Muscle layer of duodenum (tissue), 2 donors: ENCODE results near the gene RASA3.

Source experiments
- H3K27ac ChIP-seq: one replicate; pipeline ENCODE4 v1.7.0; 2013; ENCODE audit warnings: mild to moderate bottlenecking, low read length
- H3K27me3 ChIP-seq: one replicate; pipeline ENCODE4 v1.7.0; 2013; ENCODE audit warnings: low read depth, mild to moderate bottlenecking, control low read depth, low read length
- H3K36me3 ChIP-seq, 2 donors: one replicate each; pipeline ENCODE4 v1.7.0; 2013; ENCODE audit warnings: low read length in 2 of 2, control low read depth in 1 of 2, mild to moderate bottlenecking in 1 of 2; ENCODE audit not compliant: insufficient read depth in 2 of 2, control insufficient read depth in 1 of 2
- H3K4me1 ChIP-seq, 2 donors: one replicate each; pipeline ENCODE4 v1.7.0; 2013; ENCODE audit warnings: low read length in 2 of 2, mild to moderate bottlenecking in 2 of 2, control low read depth in 1 of 2, moderate library complexity in 1 of 2; ENCODE audit not compliant: insufficient read depth in 2 of 2, control insufficient read depth in 1 of 2
- H3K4me3 ChIP-seq, 2 donors: one replicate each; pipeline ENCODE4 v1.7.0; 2013; ENCODE audit warnings: low read length in 2 of 2, low read depth in 1 of 2, mild to moderate bottlenecking in 1 of 2
- H3K9me3 ChIP-seq, 2 donors: one replicate each; pipeline ENCODE4 v1.7.0; 2013; ENCODE audit warnings: low read length in 2 of 2, control low read depth in 1 of 2, mild to moderate bottlenecking in 1 of 2; ENCODE audit not compliant: control insufficient read depth in 1 of 2
- donor health status: healthy.

RASA3 gene

GRCh38 chr13:114013336-114013735, 119.1 kb downstream of the RASA3 start:
- H3K9me3 ChIP-seq: no peaks in the 10 kb centered on the region
- no peak overlapping the region for H3K4me3 ChIP-seq
- H3K4me1 ChIP-seq: no peaks in the 10 kb centered on the region
- no peaks in the 10 kb centered on the region for H3K27me3 ChIP-seq
- H3K27ac ChIP-seq: no peak overlapping the region
- peaks cover 13 to 78% of the 10 kb centered on the region in 2 donors for H3K36me3 ChIP-seq

DNA sequence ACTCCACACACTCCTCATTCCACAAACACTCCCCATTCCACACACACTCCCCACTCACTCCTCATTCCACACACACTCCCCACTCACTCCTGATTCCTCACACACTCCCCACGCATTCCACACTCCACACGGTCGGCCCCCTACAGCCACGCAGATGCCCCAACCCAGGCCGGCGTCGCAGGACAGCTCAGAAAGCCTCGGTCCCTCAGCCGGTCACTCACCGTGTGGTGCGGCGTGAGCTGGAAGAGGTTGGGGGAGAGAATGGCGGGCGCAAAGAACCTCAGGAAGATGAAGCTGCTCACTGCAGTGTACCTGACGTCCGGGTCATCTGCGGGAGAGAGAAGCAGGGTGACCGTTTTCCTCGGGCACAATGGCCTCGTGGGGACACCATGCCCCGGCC, 119.5 kb downstream of the RASA3 start:
- Histone ChIP-seq H3K4me3 (no peak overlapping the region), H3K9me3 (no peaks in the 10 kb centered on the region), H3K27ac (no peak overlapping the region), H3K36me3 (peaks cover 13 to 76% of the 10 kb centered on the region in 2 donors), H3K27me3 (no peaks in the 10 kb centered on the region), H3K4me1 (no peaks in the 10 kb centered on the region)

GRCh38 chr13:114012141-114012540, 120.3 kb downstream of the RASA3 start:
- H3K27ac ChIP-seq: no peak overlapping the region
- H3K36me3 ChIP-seq: peaks cover 12 to 80% of the 10 kb centered on the region in 2 donors
- no peaks in the 10 kb centered on the region for H3K9me3 ChIP-seq

DNA sequence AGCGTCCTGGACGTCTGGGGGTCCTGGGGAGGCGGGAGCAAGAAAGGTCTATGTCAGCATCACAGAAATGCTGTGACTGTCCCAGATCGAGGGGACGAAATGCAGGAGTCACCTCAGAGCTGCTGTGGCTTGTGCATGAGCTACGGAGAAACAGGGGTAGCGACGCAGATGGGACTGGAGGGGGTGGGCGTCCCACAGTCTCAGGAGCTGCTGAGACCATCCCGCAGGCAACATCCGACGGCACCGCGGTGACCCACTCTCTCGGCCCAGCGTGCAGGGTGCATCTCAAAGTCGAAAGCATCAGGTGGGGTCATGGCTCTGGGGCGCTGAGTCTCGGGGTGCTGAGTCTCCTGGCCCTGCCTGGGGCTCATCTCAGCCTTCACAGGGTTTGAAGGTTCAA, 121.2 kb downstream of the RASA3 start:
- Histone ChIP-seq H3K9me3 (no peaks in the 10 kb centered on the region), H3K27me3 (no peaks in the 10 kb centered on the region), H3K4me3 (no peak overlapping the region), H3K4me1 (no peaks in the 10 kb centered on the region), H3K27ac (no peak overlapping the region), H3K36me3 (peaks cover 5 to 71% of the 10 kb centered on the region in 2 donors)

More at GRCh38 chr13:114012141-114012540, 120.3 kb downstream of the RASA3 start:
- Histone ChIP-seq H3K4me3 (no peak overlapping the region), H3K27me3 (no peaks in the 10 kb centered on the region), H3K4me1 (no peaks in the 10 kb centered on the region)

- Histone ChIP-seq H3K36me3 (peaks cover 5 to 64% of the 10 kb centered on the region in 2 donors), H3K27ac (no peak overlapping the region), H3K4me3 (no peak overlapping the region), H3K9me3 (no peaks in the 10 kb centered on the region), H3K27me3 (no peaks in the 10 kb centered on the region), H3K4me1 (no peaks in the 10 kb centered on the region)
Observed at GRCh38 chr13:114010401-114011101, 121.9 kb downstream of the RASA3 start.

- peaks cover 5 to 59% of the 10 kb centered on the region in 2 donors for H3K36me3 ChIP-seq
- H3K9me3 ChIP-seq: no peaks in the 10 kb centered on the region
- H3K4me3 ChIP-seq: no peak overlapping the region
- H3K27ac ChIP-seq: no peak overlapping the region
- H3K27me3 ChIP-seq: no peaks in the 10 kb centered on the region
- no peaks in the 10 kb centered on the region for H3K4me1 ChIP-seq
Observed at GRCh38 chr13:114009590-114010400, 122.6 kb downstream of the RASA3 start.

DNA sequence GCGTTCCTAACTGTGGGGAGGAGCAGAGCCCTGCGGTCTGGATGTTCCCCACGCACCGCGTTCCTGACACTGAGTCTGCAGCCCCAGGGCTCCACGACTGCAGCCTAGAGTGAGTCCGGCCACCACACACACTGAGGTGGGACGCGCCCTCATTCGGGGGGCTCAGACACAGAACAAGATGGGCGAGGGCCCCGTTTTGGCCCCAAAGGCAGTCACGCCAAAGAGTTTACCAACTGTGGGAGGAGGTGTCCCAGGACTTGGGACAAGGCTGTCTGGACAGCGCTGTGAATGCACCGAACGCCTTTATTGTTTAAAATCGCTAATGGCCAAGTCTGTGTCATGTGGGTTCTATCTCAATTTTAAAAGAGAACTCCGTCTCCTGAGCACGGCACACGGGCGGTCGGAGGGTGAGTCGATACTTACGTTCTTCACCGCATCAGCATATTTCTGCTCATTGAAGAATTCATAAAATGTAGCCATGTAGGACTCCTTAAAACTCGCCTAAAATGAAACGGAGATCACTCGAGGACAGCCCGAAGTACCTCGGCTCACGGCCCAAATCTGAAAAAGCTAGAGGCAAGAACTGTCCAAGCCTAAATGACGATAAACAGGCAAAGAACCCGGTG, 123.3 kb downstream of the RASA3 start:
- Histone ChIP-seq H3K27me3 (no peaks in the 10 kb centered on the region), H3K9me3 (no peaks in the 10 kb centered on the region), H3K27ac (no peak overlapping the region), H3K4me1 (no peaks in the 10 kb centered on the region), H3K4me3 (no peak overlapping the region), H3K36me3 (peaks cover 5 to 55% of the 10 kb centered on the region in 2 donors)

- no peaks in the 10 kb centered on the region for H3K9me3 ChIP-seq
- H3K36me3 ChIP-seq: peaks cover 5 to 55% of the 10 kb centered on the region in 2 donors
- H3K27me3 ChIP-seq: no peaks in the 10 kb centered on the region
- H3K4me1 ChIP-seq: no peaks in the 10 kb centered on the region
- no peak overlapping the region for H3K4me3 ChIP-seq
- no peak overlapping the region for H3K27ac ChIP-seq
Observed at GRCh38 chr13:114007566-114007965, 124.9 kb downstream of the RASA3 start.

DNA sequence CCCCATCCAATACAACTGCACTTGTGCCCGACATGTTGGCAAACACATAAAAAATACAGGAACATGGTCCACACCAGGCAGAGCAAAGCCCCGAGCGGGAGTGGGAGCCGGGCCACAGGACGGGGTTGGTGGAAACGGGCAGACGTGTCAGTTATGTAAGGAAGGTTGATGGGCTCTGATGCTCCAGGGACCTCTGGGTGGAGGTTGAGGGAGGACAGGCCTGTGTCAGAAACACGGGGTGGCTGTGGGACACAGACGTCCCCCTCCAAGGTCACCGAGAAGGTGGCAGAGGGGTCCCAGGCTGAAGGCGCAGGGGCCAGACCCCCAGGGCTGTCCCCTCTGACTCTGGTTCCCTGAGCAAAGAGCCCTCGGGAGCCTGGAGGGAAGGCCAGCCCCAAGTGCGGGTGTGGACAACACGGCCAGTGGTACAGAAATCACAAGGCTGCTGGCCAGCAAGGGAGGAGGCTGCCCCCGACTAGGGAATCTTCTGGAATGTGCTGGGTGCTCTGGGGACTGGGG, 127.2 kb downstream of the RASA3 start:
- Histone ChIP-seq H3K4me1 (no peaks in the 10 kb centered on the region), H3K27me3 (no peaks in the 10 kb centered on the region), H3K27ac (no peak overlapping the region), H3K9me3 (no peaks in the 10 kb centered on the region), H3K36me3 (peaks cover 5 to 43% of the 10 kb centered on the region in 2 donors), H3K4me3 (no peak overlapping the region)

DNA sequence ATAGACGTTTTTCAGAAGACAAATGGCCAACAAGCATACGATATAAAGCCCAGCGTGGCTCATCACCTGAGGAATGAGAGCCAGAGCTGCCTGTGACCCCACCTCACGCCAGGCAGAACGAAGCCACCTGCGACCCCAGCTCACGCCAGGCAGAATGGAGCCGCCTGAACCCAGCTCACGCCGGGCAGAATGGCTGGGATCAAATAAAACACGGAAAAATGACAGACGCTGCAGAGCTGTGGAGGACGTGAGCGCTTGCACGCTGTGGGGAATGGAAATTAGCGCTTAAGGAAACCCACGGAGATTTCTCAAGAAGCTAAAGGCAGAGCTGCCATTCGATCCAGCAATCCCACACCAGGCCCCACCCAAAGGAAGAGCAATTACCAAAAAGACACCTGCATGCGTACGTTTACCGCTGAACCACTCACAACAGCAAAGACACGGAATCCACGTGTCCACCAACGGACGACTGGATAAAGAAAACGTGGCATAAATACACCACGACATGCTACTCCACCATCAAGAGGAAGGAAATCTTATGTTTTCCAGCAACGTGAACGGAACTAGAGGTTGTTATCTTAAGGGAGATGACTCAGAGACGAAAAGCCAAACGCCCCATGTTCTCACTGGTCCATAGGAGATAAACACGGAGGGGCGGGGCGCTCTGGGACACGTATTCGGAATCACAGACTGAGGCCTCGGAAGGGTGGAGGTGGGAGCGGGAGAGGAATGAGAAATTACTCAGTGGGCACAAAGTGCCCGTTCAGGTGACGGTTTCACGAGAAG, 127.8 kb downstream of the RASA3 start:
- Histone ChIP-seq H3K9me3 (no peaks in the 10 kb centered on the region), H3K27me3 (no peaks in the 10 kb centered on the region), H3K4me3 (no peak overlapping the region), H3K36me3 (peaks cover 5 to 39% of the 10 kb centered on the region in 2 donors), H3K4me1 (no peaks in the 10 kb centered on the region), H3K27ac (no peak overlapping the region)
